Left colon (tissue), 2 donors: ENCODE results near the gene P2RY6. TPM values are rescaled to one million over a fixed set of nuclear protein-coding genes. Genes with fewer than 3 reads are reported as not detected.
A peak's percentile ranks its signal among the peaks of the same experiment; 100 is the strongest.

Source experiments
- ATAC-seq: fragments of 200-7000 bp; cut with Tn5 transposase; one replicate; pipeline ENCODE4 v1.9.1; 2020; ENCODE audit warnings: mild to moderate bottlenecking, moderate library complexity
- DNase-seq, 2 donors: peaks; one replicate each; pipeline ENCODE4 v3.0.0-alpha.2; 2020
- intact Hi-C, 2 donors: fragments of 100-400 bp; cut with DNase I in 1 of 2; cut with micrococcal nuclease in 1 of 2; formaldehyde crosslinking; loops; one replicate each; pipeline versions ENCODE4 v1.11.2 to v1.14.0; 2022; cut with DNase I, micrococcal nuclease
- total RNA-seq, 2 donors: library from RNA; stranded (reverse); fragmentation: NEBNext Ultra II Directional; extraction: Animal tissue kit (Norgen Biotek cat#: 25700); gene quantifications; one replicate each; pipeline ENCODE4 v1.2.1, GENCODE V29; 2021
- donor health status: DM: no; HTN: no; CAD: no.
- donor health status: DM: yes; HTN: yes; CAD: no.

P2RY6 gene
- total RNA-seq, 2 donors from 2014 or later = 1.5 to 1.8 TPM

- intact Hi-C loops = loop anchor here in 1 of 2 donors (5.0 kb wide), 1 partner anchor 33 kb away; no protein-coding TSS in a partner anchor
- ATAC-seq = peak; percentile 86
- peak; percentile 64 to 80 for DNase-seq
These were observed 63.2 kb downstream of the P2RY6 start for GRCh38 chr11:73335204-73335923.

- intact Hi-C loops = loop anchor here in 1 of 2 donors (5.0 kb wide), 1 partner anchor 36 kb away; no protein-coding TSS in a partner anchor
- DNase-seq = no peak
- ATAC-seq = no peak
These were observed 65.7 kb downstream of the P2RY6 start for GRCh38 chr11:73337846-73338245.

GRCh38 chr11:73338279-73338678 lies 66.1 kb downstream of the P2RY6 start:
- DNase-seq (no peak), ATAC-seq (no peak)
- intact Hi-C loops = loop anchor here in 1 of 2 donors (5.0 kb wide), 1 partner anchor 36 kb away; no protein-coding TSS in a partner anchor

GRCh38 chr11:73340164-73340563 lies 68.0 kb downstream of the P2RY6 start:
- intact Hi-C loops = no loop called here
- ATAC-seq (no peak), DNase-seq (no peak)

- DNase-seq (no peak), ATAC-seq (peak; percentile 42)
- intact Hi-C loops = no loop called here
These were observed 70.5 kb downstream of the P2RY6 start for GRCh38 chr11:73342633-73343032.

GRCh38 chr11:73343076-73343873 lies 71.1 kb downstream of the P2RY6 start:
- intact Hi-C loops = no loop called here
- DNase-seq (no peak), ATAC-seq (no peak)

- DNase-seq = no peak
- no peak for ATAC-seq
- intact Hi-C loops = no loop called here
These were observed 72.1 kb downstream of the P2RY6 start for GRCh38 chr11:73344191-73344607.

- intact Hi-C loops = no loop called here
- no peak for ATAC-seq
These were observed 73.5 kb downstream of the P2RY6 start for GRCh38 chr11:73345481-73346160.

GRCh38 chr11:73346186-73346935 lies 74.2 kb downstream of the P2RY6 start:
- DNase-seq (no peak), ATAC-seq (no peak)
- intact Hi-C loops = no loop called here

More at GRCh38 chr11:73345481-73346160, 73.5 kb downstream of the P2RY6 start:
- DNase-seq = no peak

- ATAC-seq (no peak), DNase-seq (no peak)
- intact Hi-C loops = no loop called here
These were observed 74.9 kb downstream of the P2RY6 start for GRCh38 chr11:73347067-73347466.

Other genes with a start within 250 kb of the P2RY6 start
- gene FCHSD2, start 130.0 kb upstream of the P2RY6 start, total RNA-seq = 10 to 100 TPM; 20.0 to 22.1 TPM
- gene P2RY2, start 54.1 kb upstream of the P2RY6 start, total RNA-seq = 10 to 100 TPM; 14.5 to 20.4 TPM
- gene ARHGEF17, start 35.9 kb downstream of the P2RY6 start, total RNA-seq = 10 to 100 TPM in 1 of 2 donors, 1 to 10 TPM in 1; 6.8 to 14.4 TPM
- 1 to 10 TPM; 2.6 to 3.1 TPM for gene RELT, start 104.1 kb downstream of the P2RY6 start, total RNA-seq